K562 (cell line): ENCODE results near the gene SLC40A1.

Experiments used
- CAMTA2 ChIP-seq: fragments of 250-450 bp; sonication (Bioruptor Pico); conservative IDR thresholded peaks from 2 replicates; pipeline ENCODE4 v1.5.1; 2022
- CBX3 ChIP-seq, 2 experiments: IDR thresholded peaks; 1 replicate in 1 of 2; 2 replicates in 1 of 2; pipeline ENCODE4 v1.6.1; 2012; ENCODE audit warnings: inconsistent platforms in 2 of 2, low read length in 2 of 2, borderline replicate concordance in 1 of 2, control low read depth in 1 of 2
- CHCHD3 ChIP-seq: fragments of 250-450 bp; sonication (Bioruptor Pico); IDR thresholded peaks from 2 replicates; pipeline ENCODE4 v2.1.2; 2022; ENCODE audit warnings: mild to moderate bottlenecking
- CTCF ChIP-seq, 3 experiments: IDR thresholded peaks in 2 of 3; conservative IDR thresholded peaks in 1 of 3; 2 replicates each; pipeline ENCODE4 v1.5.1; 2011 to 2012; ENCODE audit warnings: low read length in 3 of 3, mild to moderate bottlenecking in 3 of 3, control low read depth in 2 of 3, improper control_type of control experiment in 1 of 3, inconsistent platforms in 1 of 3, low read depth in 1 of 3, mixed read lengths in 1 of 3, moderate library complexity in 1 of 3; ENCODE audit not compliant: insufficient read depth in 2 of 3
- ETS1 ChIP-seq: conservative IDR thresholded peaks from 2 replicates; pipeline ENCODE4 v1.6.1; 2011; ENCODE audit warnings: low read depth, mild to moderate bottlenecking, low read length; ENCODE audit not compliant: control insufficient read depth
- KDM5B ChIP-seq: fragments of 200-600 bp; sonication (generic); IDR thresholded peaks from 2 replicates; pipeline ENCODE4 v1.6.1; 2012; ENCODE audit warnings: low read depth, mild to moderate bottlenecking, moderate library complexity, low read length, control low read depth, inconsistent platforms; ENCODE audit not compliant: insufficient replicate concordance
- MAFK ChIP-seq: IDR thresholded peaks from 2 replicates; pipeline ENCODE4 v1.6.1; 2011; ENCODE audit warnings: low read length, improper control_type of control experiment
- MYNN ChIP-seq, 2 experiments: sonication (generic); formaldehyde crosslinking in 1 of 2; IDR thresholded peaks; 2 replicates each; pipeline versions ENCODE4 v1.5.0 to v1.6.1; 2016 to 2020; ENCODE audit warnings: antibody characterized with exemption in 1 of 2, missing genetic modification reagents in 1 of 2
- POLR2AphosphoS5 ChIP-seq: IDR thresholded peaks from 2 replicates; pipeline ENCODE4 v1.6.1; 2011; ENCODE audit warnings: mild to moderate bottlenecking, low read depth, low read length, moderate library complexity; ENCODE audit not compliant: control insufficient read depth, insufficient read depth
- TBL1XR1 ChIP-seq, 2 experiments: IDR thresholded peaks; 2 replicates each; pipeline ENCODE4 v1.6.1; 2012; ENCODE audit warnings: improper control_type of control experiment in 2 of 2, low read length in 2 of 2, mild to moderate bottlenecking in 1 of 2
- ZKSCAN8 ChIP-seq: fragments of 200-800 bp; sonication (Bioruptor generic); IDR thresholded peaks from 2 replicates; pipeline ENCODE4 v1.6.1; 2016; ENCODE audit warnings: missing genetic modification characterization, missing compliant biosample characterization
- ZNF24 ChIP-seq: fragments of 450-650 bp; IDR thresholded peaks from 2 replicates; pipeline ENCODE4 v1.6.1; 2016
- ZNF347 ChIP-seq: fragments of 450-650 bp; formaldehyde crosslinking; IDR thresholded peaks from 2 replicates; pipeline ENCODE4 v1.4.0; 2020; ENCODE audit warnings: low read depth, mild to moderate bottlenecking, moderate library complexity
- TF ChIP-seq, protein P1 (sequence below): fragments of 450-650 bp; IDR thresholded peaks from 2 replicates; pipeline ENCODE4 v1.6.1; 2016; ENCODE audit warnings: antibody characterized with exemption

DNA sequence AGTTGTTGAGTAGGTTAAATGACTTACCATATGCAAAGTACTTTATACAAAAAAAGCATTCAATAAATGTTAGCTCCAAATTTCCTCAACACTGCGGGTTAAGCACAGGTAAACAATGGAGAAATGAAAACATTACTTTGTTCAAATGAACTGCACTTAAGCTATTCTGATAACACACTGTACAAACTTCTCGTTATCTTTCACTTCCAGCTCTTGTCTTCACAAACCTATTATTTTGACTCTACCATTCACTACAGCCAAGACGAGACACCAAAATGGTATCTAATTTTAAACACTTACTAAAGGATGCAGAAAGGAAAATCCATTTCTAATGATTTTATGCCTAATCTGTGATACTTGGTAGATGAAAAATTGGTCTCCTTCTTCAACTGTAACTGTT is 43.8 kb downstream of the SLC40A1 start:
- TF ChIP-seq ZNF347 (CRISPR knock-in tag) (no peak), CBX3 (IDR thresholded peaks at IDR 0.05; ENCODE audit: borderline replicate concordance in 1 of 2, low read length in 2 of 2) (no peak), ZKSCAN8 (CRISPR knock-in tag) (no peak), KDM5B (no peak), CTCF (IDR thresholded peaks at IDR 0.05 in 2 of 3, conservative IDR thresholded peaks at IDR 0.05 in 1 of 3; ENCODE audit: insufficient read depth in 2 of 3, low read depth in 1 of 3, low read length in 3 of 3) (no peak), POLR2AphosphoS5 (no peak), CHCHD3 (CRISPR knock-in tag) (no peak), TBL1XR1 (IDR thresholded peaks at IDR 0.05; ENCODE audit: low read length in 2 of 2) (no peak), MAFK (no peak), ZNF24 (no peak), MYNN (IDR thresholded peaks at IDR 0.05) (no peak), MYNN (CRISPR knock-in tag; IDR thresholded peaks at IDR 0.05) (no peak), ETS1 (no peak), CAMTA2 (CRISPR knock-in tag) (no peak)
- TF ChIP-seq, protein P1, sequence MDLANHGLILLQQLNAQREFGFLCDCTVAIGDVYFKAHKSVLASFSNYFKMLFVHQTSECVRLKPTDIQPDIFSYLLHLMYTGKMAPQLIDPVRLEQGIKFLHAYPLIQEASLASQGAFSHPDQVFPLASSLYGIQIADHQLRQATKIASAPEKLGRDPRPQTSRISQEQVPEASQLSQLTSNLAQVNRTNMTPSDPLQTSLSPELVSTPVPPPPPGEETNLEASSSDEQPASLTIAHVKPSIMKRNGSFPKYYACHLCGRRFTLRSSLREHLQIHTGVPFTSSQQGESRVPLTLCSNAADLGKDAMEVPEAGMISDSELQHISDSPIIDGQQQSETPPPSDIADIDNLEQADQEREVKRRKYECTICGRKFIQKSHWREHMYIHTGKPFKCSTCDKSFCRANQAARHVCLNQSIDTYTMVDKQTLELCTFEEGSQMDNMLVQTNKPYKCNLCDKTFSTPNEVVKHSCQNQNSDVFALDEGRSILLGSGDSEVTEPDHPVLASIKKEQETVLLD, result no peak
